Testis (tissue), 3 donors: ENCODE results near the gene TNRC6C. TPM values are rescaled to one million over a fixed set of nuclear protein-coding genes. Genes with fewer than 3 reads are reported as not detected.
A peak's percentile ranks its signal among the peaks of the same experiment; 100 is the strongest.

Experiments used
- DNase-seq: peaks from one replicate; pipeline ENCODE4 v3.0.0-alpha.2; 2019
- H3K27ac ChIP-seq, 2 donors: fragments of 200-600 bp; sonication (generic); one replicate each; pipeline ENCODE4 v1.5.1; 2019
- H3K27me3 ChIP-seq: fragments of 200-600 bp; sonication (generic); one replicate; pipeline ENCODE4 v1.5.1; 2019
- H3K36me3 ChIP-seq: fragments of 200-600 bp; sonication (generic); one replicate; pipeline ENCODE4 v1.5.1; 2017; ENCODE audit warnings: low read depth; ENCODE audit errors: missing control alignments
- H3K4me1 ChIP-seq: fragments of 200-600 bp; sonication (generic); one replicate; pipeline ENCODE4 v1.5.1; 2019
- H3K4me3 ChIP-seq, 2 donors: fragments of 200-600 bp; sonication (generic); one replicate each; pipeline ENCODE4 v1.5.1; 2017 to 2019
- H3K9me3 ChIP-seq: fragments of 200-600 bp; sonication (generic); one replicate; pipeline ENCODE4 v1.5.1; 2017
- CTCF ChIP-seq, 3 experiments: fragments of 450-650 bp in 2 of 3; fragments of 200-600 bp in 1 of 3; sonication (generic) in 1 of 3; IDR thresholded peaks; one replicate each; pipeline ENCODE4 v1.5.1; 2016 to 2019; ENCODE audit warnings: antibody characterized with exemption in 3 of 3, mild to moderate bottlenecking in 2 of 3, moderate library complexity in 1 of 3
- POLR2A ChIP-seq: fragments of 450-650 bp; IDR thresholded peaks from one replicate; pipeline ENCODE4 v1.6.1; 2017; ENCODE audit warnings: antibody characterized with exemption, mild to moderate bottlenecking, moderate library complexity
- WGBS, 2 donors: methylation state at CpG; one replicate each; pipeline ENCODE4 v1.1.5; 2018; 5-methylcytosine and 5-hydroxymethylcytosine counted together
- intact Hi-C: fragments of 100-400 bp; cut with DNase I; formaldehyde crosslinking; loops from one replicate; pipeline ENCODE4 v1.15.1; 2023; ENCODE audit warnings: low total_unique reads
- polyA plus RNA-seq: library from polyadenylated mRNA; stranded (reverse); fragments of 350-450 nt; fragmentation: Illumina TruSeq; extraction: RNeasy Lipid Tissue Mini Kit (QIAGEN cat#74804); gene quantifications from one replicate; pipeline ENCODE4 v1.2.3, GENCODE V29; 2014; ENCODE audit warnings: low read depth, low replicate concordance; ENCODE audit not compliant: insufficient read depth
- total RNA-seq, 2 donors: library from RNA; depleted of rRNA; stranded (reverse); fragments of >200 nt; gene quantifications; one replicate each; pipeline ENCODE4 v1.2.3, GENCODE V29; 2016

TNRC6C gene
- total and polyA plus RNA-seq, 3 donors from 2014 or later, result 26.2 to 35.6 (median 27.4) TPM

- Histone ChIP-seq H3K27ac (no peak overlapping the region), H3K27me3 (no peaks in the 10 kb centered on the region), H3K4me1 (no peaks in the 10 kb centered on the region), H3K36me3 (no peaks in the 10 kb centered on the region), H3K9me3 (no peaks in the 10 kb centered on the region), H3K4me3 (no peak overlapping the region)
- no peak for DNase-seq
- TF ChIP-seq CTCF (IDR thresholded peaks at IDR 0.05) (no peak), POLR2A (no peak)
- intact Hi-C loops, result no loop called here
- 82 to 94% methylated on average over 9 to 10 of the region's 10 CpGs for WGBS, 2 donors
Measured at GRCh38 chr17:77923776-77924513, 34.6 kb upstream of the TNRC6C start.

- Histone ChIP-seq H3K9me3 (no peaks in the 10 kb centered on the region), H3K4me3 (no peak overlapping the region), H3K4me1 (no peaks in the 10 kb centered on the region), H3K27ac (no peak overlapping the region), H3K36me3 (no peaks in the 10 kb centered on the region), H3K27me3 (no peaks in the 10 kb centered on the region)
- TF ChIP-seq CTCF (IDR thresholded peaks at IDR 0.05), result no peak
- WGBS, 2 donors, result 53% methylated on average over 9 to 14 of the region's 14 CpGs
- DNase-seq, result peak; percentile 47
- intact Hi-C loops, result no loop called here
Measured at GRCh38 chr17:77924757-77925336, 33.7 kb upstream of the TNRC6C start.

GRCh38 chr17:77925831-77926543, 32.5 kb upstream of the TNRC6C start:
- H3K36me3 ChIP-seq, result no peaks in the 10 kb centered on the region
- H3K27ac ChIP-seq, result no peak overlapping the region
- no peak for DNase-seq
- no peaks in the 10 kb centered on the region for H3K4me1 ChIP-seq
- no peaks in the 10 kb centered on the region for H3K9me3 ChIP-seq
- H3K4me3 ChIP-seq, result no peak overlapping the region
- H3K27me3 ChIP-seq, result no peaks in the 10 kb centered on the region
- no peak for TF ChIP-seq POLR2A
- no peak for TF ChIP-seq CTCF (IDR thresholded peaks at IDR 0.05)
- intact Hi-C loops, result no loop called here
- 92 to 95% methylated on average over 11 of the region's 11 CpGs for WGBS, 2 donors

GRCh38 chr17:77926981-77927380, 31.5 kb upstream of the TNRC6C start:
- no peak overlapping the region for H3K27ac ChIP-seq
- no peaks in the 10 kb centered on the region for H3K36me3 ChIP-seq
- H3K9me3 ChIP-seq, result no peaks in the 10 kb centered on the region
- no peaks in the 10 kb centered on the region for H3K4me1 ChIP-seq
- WGBS, 2 donors, result 100% methylated on average over 2 of the region's 2 CpGs
- TF ChIP-seq POLR2A (no peak), CTCF (IDR thresholded peaks at IDR 0.05) (no peak)
- no peak overlapping the region for H3K4me3 ChIP-seq
- intact Hi-C loops, result no loop called here
- DNase-seq, result no peak
- no peaks in the 10 kb centered on the region for H3K27me3 ChIP-seq
